ENCODE measurements around the gene FOXL3. TPM values are rescaled to one million over a fixed set of nuclear protein-coding genes. Genes with fewer than 3 reads are reported as not detected.

The FOXL3 gene
- polyA plus RNA-seq, 3 donors = not detected

DNA sequence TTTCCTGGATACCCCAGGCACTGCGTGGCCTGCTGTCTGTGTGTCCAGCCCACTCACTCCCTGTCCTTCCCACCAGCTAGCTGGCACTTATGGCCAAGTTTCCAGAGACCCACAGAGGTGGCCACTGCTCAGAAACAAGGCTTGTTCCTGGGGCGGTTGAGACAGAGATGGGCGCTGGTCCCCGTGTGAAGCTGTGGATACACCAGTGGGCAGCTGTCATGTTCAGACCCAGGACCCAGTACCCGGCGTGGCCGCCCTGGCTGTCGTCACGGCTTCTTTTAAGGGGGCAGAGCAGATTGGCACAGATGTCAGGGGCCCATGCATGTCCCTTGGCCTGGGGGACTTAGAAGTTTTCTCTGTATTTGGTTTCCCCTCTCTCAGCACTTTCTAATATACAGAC, 36.3 kb downstream of the FOXL3 start:
- H3K4me3 Mint-ChIP-seq = peak overlapping the region in 1 of 2 donors; percentile 24
- Histone ChIP-seq H3K36me3 (replicated peaks in 1 of 2; ENCODE audit: control insufficient read depth in 1 of 2, insufficient read depth in 2 of 2, low read length in 2 of 2) (no peaks in the 10 kb centered on the region), H3K79me2 (ENCODE audit: insufficient read depth, low read length) (no peaks in the 10 kb centered on the region), H3K27ac (ENCODE audit: low read depth in 1 of 2, low read length in 2 of 2) (no peak overlapping the region), H3K9me3 (replicated peaks in 1 of 2; ENCODE audit: control insufficient read depth in 1 of 2, insufficient read depth in 1 of 2, low read length in 2 of 2) (peaks cover 0 to 6% of the 10 kb centered on the region in 2 donors), H3K4me3 (replicated peaks in 1 of 3; ENCODE audit: low read depth in 2 of 3, low read length in 3 of 3) (no peak overlapping the region), H3K9ac (ENCODE audit: insufficient read depth, low read length, poor library complexity, severe bottlenecking) (no peak overlapping the region), H4K20me1 (ENCODE audit: insufficient read depth, low read length) (no peaks in the 10 kb centered on the region), H3K4me1 (ENCODE audit: control insufficient read depth in 1 of 2, insufficient read depth in 2 of 2, low read length in 2 of 2) (peaks cover 0 to 2% of the 10 kb centered on the region in 2 donors), H3K27me3 (ENCODE audit: control insufficient read depth in 2 of 2, insufficient read depth in 2 of 2, low read length in 2 of 2) (no peaks in the 10 kb centered on the region), H2AFZ (ENCODE audit: insufficient read depth, low read depth, low read length, poor library complexity, severe bottlenecking) (no peak overlapping the region), H3K4me2 (replicated peaks; ENCODE audit: extremely low read depth, low read length, poor library complexity, severe bottlenecking) (no peak overlapping the region)
- TF ChIP-seq, protein P1, sequence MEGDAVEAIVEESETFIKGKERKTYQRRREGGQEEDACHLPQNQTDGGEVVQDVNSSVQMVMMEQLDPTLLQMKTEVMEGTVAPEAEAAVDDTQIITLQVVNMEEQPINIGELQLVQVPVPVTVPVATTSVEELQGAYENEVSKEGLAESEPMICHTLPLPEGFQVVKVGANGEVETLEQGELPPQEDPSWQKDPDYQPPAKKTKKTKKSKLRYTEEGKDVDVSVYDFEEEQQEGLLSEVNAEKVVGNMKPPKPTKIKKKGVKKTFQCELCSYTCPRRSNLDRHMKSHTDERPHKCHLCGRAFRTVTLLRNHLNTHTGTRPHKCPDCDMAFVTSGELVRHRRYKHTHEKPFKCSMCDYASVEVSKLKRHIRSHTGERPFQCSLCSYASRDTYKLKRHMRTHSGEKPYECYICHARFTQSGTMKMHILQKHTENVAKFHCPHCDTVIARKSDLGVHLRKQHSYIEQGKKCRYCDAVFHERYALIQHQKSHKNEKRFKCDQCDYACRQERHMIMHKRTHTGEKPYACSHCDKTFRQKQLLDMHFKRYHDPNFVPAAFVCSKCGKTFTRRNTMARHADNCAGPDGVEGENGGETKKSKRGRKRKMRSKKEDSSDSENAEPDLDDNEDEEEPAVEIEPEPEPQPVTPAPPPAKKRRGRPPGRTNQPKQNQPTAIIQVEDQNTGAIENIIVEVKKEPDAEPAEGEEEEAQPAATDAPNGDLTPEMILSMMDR (IDR thresholded peaks at IDR 0.05) = no peak
- DNase-seq = no peak
- no peak overlapping the region for H3K27ac Mint-ChIP-seq
- no peaks in the 10 kb centered on the region for H3K4me1 Mint-ChIP-seq
- H3K9me3 Mint-ChIP-seq = peaks cover 0 to 8% (median 4%) of the 10 kb centered on the region in 7 donors
- intact Hi-C loops (cut with micrococcal nuclease) = loop anchor here in 1 of 2 donors (5.0 kb wide), 1 partner anchor 446 kb away; no protein-coding TSS in a partner anchor
- H3K27me3 Mint-ChIP-seq (ENCODE audit: low read depth in 3 of 3) = peaks cover 7 to 19% (median 19%) of the 10 kb centered on the region in 3 donors
- 98% methylated on average over 9 of the region's 9 CpGs for WGBS (ENCODE audit: insufficient coverage)
- no peaks in the 10 kb centered on the region for H3K36me3 Mint-ChIP-seq

DNA sequence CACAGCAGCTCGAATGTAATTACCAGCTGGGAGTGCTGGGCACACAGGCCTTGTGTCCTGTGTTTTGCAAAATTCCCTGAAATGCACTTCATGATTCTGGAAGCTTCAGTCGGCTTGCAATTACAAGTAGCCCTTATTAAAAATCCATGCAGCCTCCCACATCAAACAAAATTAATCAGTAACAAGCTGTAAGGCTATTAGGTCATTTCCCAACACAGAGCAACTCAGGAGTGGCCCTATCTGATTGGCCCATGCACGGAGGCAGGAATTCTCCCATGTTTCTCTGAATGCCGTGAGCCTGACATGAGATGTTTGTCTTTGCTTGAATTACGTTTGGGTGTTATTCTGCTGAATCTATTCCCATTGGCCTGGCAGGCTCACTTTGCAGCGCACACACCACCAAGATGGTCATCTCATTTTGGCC, 36.9 kb downstream of the FOXL3 start:
- DNase-seq = no peak
- Histone ChIP-seq H3K4me2 (replicated peaks; ENCODE audit: extremely low read depth, low read length, poor library complexity, severe bottlenecking) (no peak overlapping the region), H4K20me1 (ENCODE audit: insufficient read depth, low read length) (no peaks in the 10 kb centered on the region), H3K36me3 (replicated peaks in 1 of 2; ENCODE audit: control insufficient read depth in 1 of 2, insufficient read depth in 2 of 2, low read length in 2 of 2) (no peaks in the 10 kb centered on the region), H3K9ac (ENCODE audit: insufficient read depth, low read length, poor library complexity, severe bottlenecking) (no peak overlapping the region), H3K4me1 (ENCODE audit: control insufficient read depth in 1 of 2, insufficient read depth in 2 of 2, low read length in 2 of 2) (no peaks in the 10 kb centered on the region), H3K4me3 (replicated peaks in 1 of 3; ENCODE audit: low read depth in 2 of 3, low read length in 3 of 3) (no peak overlapping the region), H3K79me2 (ENCODE audit: insufficient read depth, low read length) (no peaks in the 10 kb centered on the region), H2AFZ (ENCODE audit: insufficient read depth, low read depth, low read length, poor library complexity, severe bottlenecking) (no peak overlapping the region), H3K27me3 (ENCODE audit: control insufficient read depth in 2 of 2, insufficient read depth in 2 of 2, low read length in 2 of 2) (no peaks in the 10 kb centered on the region), H3K27ac (ENCODE audit: low read depth in 1 of 2, low read length in 2 of 2) (no peak overlapping the region), H3K9me3 (replicated peaks in 1 of 2; ENCODE audit: control insufficient read depth in 1 of 2, insufficient read depth in 1 of 2, low read length in 2 of 2) (peaks cover 0 to 6% of the 10 kb centered on the region in 2 donors)
- Mint-ChIP-seq H3K4me3 (no peak overlapping the region), H3K27ac (no peak overlapping the region), H3K36me3 (no peaks in the 10 kb centered on the region), H3K27me3 (ENCODE audit: low read depth in 3 of 3) (peaks cover 11 to 24% (median 22%) of the 10 kb centered on the region in 3 donors), H3K4me1 (no peaks in the 10 kb centered on the region), H3K9me3 (peaks cover 0 to 10% (median 4%) of the 10 kb centered on the region in 7 donors)
- intact Hi-C loops (cut with micrococcal nuclease) = loop anchor here in 1 of 2 donors (5.0 kb wide), 1 partner anchor 445 kb away; no protein-coding TSS in a partner anchor
- TF ChIP-seq, protein P1 (IDR thresholded peaks at IDR 0.05) = no peak
- 94% methylated on average over 6 of the region's 6 CpGs for WGBS (ENCODE audit: insufficient coverage)
